Fibroblast of lung (primary cell): Measurements from ENCODE around the gene CFC1.
"Not testable (repeated sequence)": the region's sequence is repeated elsewhere in the genome, so short reads cannot be mapped to it uniquely, and the experiment has no call there.

ENCODE experiments used
- EZH2 ChIP-seq: IDR thresholded peaks from 2 replicates; pipeline ENCODE4 v1.5.1; 2012; ENCODE audit warnings: low read length, control low read depth, mild to moderate bottlenecking; ENCODE audit errors: missing control alignments
- TF ChIP-seq, protein P1 (sequence below), 2 donors: IDR thresholded peaks in 1 of 2; conservative IDR thresholded peaks in 1 of 2; 1 replicate in 1 of 2; 2 replicates in 1 of 2; pipeline ENCODE4 v1.5.1; 2011 to 2012; ENCODE audit warnings: low read length in 2 of 2, control low read depth in 1 of 2, inconsistent platforms in 1 of 2, low read depth in 1 of 2, mild to moderate bottlenecking in 1 of 2

DNA sequence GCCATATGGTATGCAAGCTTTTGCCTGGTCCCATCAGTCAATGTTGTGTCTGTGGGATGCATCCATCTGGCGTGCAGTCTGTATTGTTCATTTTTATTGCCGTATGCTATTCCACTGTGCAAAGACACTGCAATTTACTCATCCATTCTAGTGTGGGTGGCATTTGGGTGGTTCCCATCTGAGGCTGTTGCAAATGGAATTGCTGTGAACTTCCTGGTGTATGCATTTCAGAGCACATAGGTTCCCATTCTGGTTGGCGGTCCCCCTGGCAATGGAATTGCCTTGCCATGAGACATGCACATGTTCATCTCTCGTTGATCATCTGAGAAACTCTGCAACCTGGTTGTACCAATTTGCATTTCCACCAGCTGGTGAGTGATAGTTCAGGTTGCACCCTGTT is 21.8 kb downstream of the CFC1 start:
- TF ChIP-seq, protein P1, sequence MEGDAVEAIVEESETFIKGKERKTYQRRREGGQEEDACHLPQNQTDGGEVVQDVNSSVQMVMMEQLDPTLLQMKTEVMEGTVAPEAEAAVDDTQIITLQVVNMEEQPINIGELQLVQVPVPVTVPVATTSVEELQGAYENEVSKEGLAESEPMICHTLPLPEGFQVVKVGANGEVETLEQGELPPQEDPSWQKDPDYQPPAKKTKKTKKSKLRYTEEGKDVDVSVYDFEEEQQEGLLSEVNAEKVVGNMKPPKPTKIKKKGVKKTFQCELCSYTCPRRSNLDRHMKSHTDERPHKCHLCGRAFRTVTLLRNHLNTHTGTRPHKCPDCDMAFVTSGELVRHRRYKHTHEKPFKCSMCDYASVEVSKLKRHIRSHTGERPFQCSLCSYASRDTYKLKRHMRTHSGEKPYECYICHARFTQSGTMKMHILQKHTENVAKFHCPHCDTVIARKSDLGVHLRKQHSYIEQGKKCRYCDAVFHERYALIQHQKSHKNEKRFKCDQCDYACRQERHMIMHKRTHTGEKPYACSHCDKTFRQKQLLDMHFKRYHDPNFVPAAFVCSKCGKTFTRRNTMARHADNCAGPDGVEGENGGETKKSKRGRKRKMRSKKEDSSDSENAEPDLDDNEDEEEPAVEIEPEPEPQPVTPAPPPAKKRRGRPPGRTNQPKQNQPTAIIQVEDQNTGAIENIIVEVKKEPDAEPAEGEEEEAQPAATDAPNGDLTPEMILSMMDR (conservative IDR thresholded peaks at IDR 0.05 in 1 of 2, IDR thresholded peaks at IDR 0.05 in 1 of 2; ENCODE audit: low read depth in 1 of 2, low read length in 2 of 2), result not testable (repeated sequence)
- TF ChIP-seq EZH2, result not testable (repeated sequence)
